ENCODE data around the gene ATP2A2. TPM values are rescaled to one million over a fixed set of nuclear protein-coding genes. Genes with fewer than 3 reads are reported as not detected.

ATP2A2 gene
- total RNA-seq (2021; fragmentation: NEBNext Ultra II Directional; extraction: Animal tissue kit (Norgen Biotek cat#: 25700)), result 271 and 275 TPM in 2 replicates
- 86.1 and 108 TPM in 2 replicates for polyA plus RNA-seq (2011; rRNA removed)
- polyA plus RNA-seq (2011; cell fraction: cytosol; rRNA removed), result 68.1 TPM
- polyA plus RNA-seq (2011; cell fraction: nucleus; rRNA removed), result 223 TPM
- polyA plus RNA-seq (2012, experiment 1 of 2), result 156 to 188 TPM (median 182 TPM) in 4 replicates
- polyA plus RNA-seq (2012, experiment 2 of 2), result 31.3 TPM
- polyA plus RNA-seq (2013, experiment 1 of 2), result 215 TPM
- polyA plus RNA-seq (2013, experiment 2 of 2), result 215 TPM
- polyA minus RNA-seq (2011; rRNA and poly(A)+ RNA removed), result 236 and 249 TPM in 2 replicates
- polyA minus RNA-seq (2011; cell fraction: cytosol; rRNA and poly(A)+ RNA removed), result 106 TPM
- 156 TPM for polyA minus RNA-seq (2011; cell fraction: nucleus; rRNA and poly(A)+ RNA removed)
- long read RNA-seq, experiment 1, full-length matches to known transcripts, result 8 of 242 reads
- long read RNA-seq, experiment 1, partial matches to known transcripts, result 148 of 242 reads
- long read RNA-seq, experiment 1, other reads (novel, unspliced or antisense), result 86 of 242 reads
- long read RNA-seq, experiment 2, partial matches to known transcripts, result 6 of 7 reads
- long read RNA-seq, experiment 2, other reads (novel, unspliced or antisense), result 1 of 7 reads

DNA sequence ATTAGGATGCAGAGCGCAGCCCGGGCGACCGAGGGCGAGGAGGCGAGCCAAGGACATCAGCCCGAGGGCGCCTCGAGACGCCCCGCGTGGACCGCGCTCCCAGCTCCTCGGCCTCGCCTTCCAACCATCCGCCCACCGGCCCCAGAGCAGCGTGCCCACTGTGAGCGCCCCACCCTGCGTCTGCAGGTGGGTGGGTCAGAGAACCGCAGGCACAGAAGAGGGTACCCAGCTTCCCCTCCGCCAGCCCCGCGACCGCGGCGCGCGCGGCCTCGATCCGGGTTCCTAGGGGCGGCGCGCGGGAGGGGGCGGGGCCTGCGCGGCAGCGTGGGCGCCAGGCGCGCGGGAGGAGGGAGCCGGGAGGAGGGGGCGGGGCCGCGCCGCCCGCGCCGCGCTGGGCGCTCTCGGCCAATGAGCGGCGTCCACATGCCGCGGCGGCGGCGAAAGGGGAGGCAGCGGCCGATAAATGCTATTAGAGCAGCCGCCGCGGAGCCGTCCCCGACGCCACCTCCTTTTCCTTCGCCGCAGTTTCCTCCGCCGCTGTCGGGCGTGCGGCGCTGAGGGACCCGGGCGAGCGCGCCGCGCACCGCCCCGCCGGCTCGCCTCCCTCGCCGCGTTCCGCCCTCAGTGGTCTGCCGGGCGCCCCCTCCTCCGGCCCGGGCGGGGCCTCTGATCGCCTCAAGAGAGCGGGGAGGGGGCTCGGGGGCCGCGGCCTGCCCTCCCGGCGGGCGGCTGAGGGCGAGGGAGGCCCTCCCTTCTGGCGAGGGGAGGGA is at the start of gene ATP2A2:
ATP2A2 (plus strand) TSS at position 469 of the 770 bp plus-strand sequence. CDS start 543 bp downstream, outside the sequence.
- Histone ChIP-seq H3K79me2 (ENCODE audit: control insufficient read depth in 1 of 2, insufficient read depth in 2 of 2, low read length in 2 of 2) (peaks cover 24 to 41% of the 10 kb centered on the region in 2 experiments), H2BK120ac (replicated peaks; ENCODE audit: low read depth, low read length) (peak within 1 kb of the TSS; percentile 63), H3K36me3 (ENCODE audit: control insufficient read depth in 2 of 4, insufficient read depth in 4 of 4, low read length in 3 of 4) (peaks cover 0 to 24% (median 4%) of the 10 kb centered on the region in 4 experiments; a peak in 3 of 8 replicates), H3K9me3 (ENCODE audit: insufficient read depth in 2 of 2, low read depth in 1 of 2, low read length in 1 of 2) (no peaks in the 10 kb centered on the region), H2BK12ac (ENCODE audit: low read depth, low read length) (peak within 1 kb of the TSS; percentile 80; the same call in 1 of the 2 replicates), H2BK15ac (ENCODE audit: low read length) (0 out of 2 replicates have a peak within 1 kb of the TSS, but pooled peaks have one; percentile 61), H2BK20ac (ENCODE audit: low read length) (no peak within 1 kb of the TSS), H4K20me1 (replicated peaks in 1 of 2; ENCODE audit: control insufficient read depth in 1 of 2, insufficient read depth in 2 of 2, low read length in 2 of 2) (peaks cover 10 to 18% of the 10 kb centered on the region in 2 experiments), H3K27ac (ENCODE audit: low read depth, low read length) (peak within 1 kb of the TSS; percentile 97), H3K23ac (ENCODE audit: insufficient read length) (peak within 1 kb of the TSS; percentile 53), H3K27me3 (replicated peaks in 1 of 4; ENCODE audit: control insufficient read depth in 3 of 4, extremely low read depth in 1 of 4, insufficient read depth in 3 of 4, low read length in 3 of 4) (peaks cover 0 to 3% (median 1%) of the 10 kb centered on the region in 4 experiments; a peak in 2 of 7 replicates), H2BK5ac (ENCODE audit: low read depth, low read length) (peak within 1 kb of the TSS; percentile 99), H2AFZ (ENCODE audit: low read length) (peak within 1 kb of the TSS; percentile 9; the same call in 1 of the 2 replicates), H2AK5ac (ENCODE audit: low read depth, low read length) (peak within 1 kb of the TSS; percentile 95), H3K79me1 (ENCODE audit: low read depth, low read length) (no peaks in the 10 kb centered on the region; the same call in 1 of the 2 replicates), H3K18ac (ENCODE audit: extremely low read depth, low read length) (peak within 1 kb of the TSS; percentile 99), H3K4me2 (ENCODE audit: insufficient read depth in 1 of 2, low read depth in 2 of 2, low read length in 2 of 2) (peak within 1 kb of the TSS; percentile 81 to 89), H3K4ac (replicated peaks; ENCODE audit: insufficient read length, low read depth, low read length) (peak within 1 kb of the TSS; percentile 100), H4K8ac (ENCODE audit: extremely low read depth, insufficient read depth, low read length) (peak within 1 kb of the TSS; percentile 97), H3K14ac (ENCODE audit: insufficient read length) (peak within 1 kb of the TSS; percentile 37), H3K23me2 (ENCODE audit: low read depth, low read length) (peaks cover 15% of the 10 kb centered on the region), H3K56ac (replicated peaks; ENCODE audit: insufficient read length, low read depth, low read length) (peak within 1 kb of the TSS; percentile 96), H3K9ac (replicated peaks in 1 of 4; ENCODE audit: extremely low read depth in 1 of 4, low read depth in 3 of 4, low read length in 3 of 4) (peak within 1 kb of the TSS; percentile 95 to 99 (median 98)), H3K4me1 (replicated peaks in 1 of 4; ENCODE audit: control insufficient read depth in 3 of 4, insufficient read depth in 4 of 4, low read length in 3 of 4) (peaks cover 4 to 13% (median 8%) of the 10 kb centered on the region in 4 experiments; a peak in 5 of 7 replicates), H3K4me3 (ENCODE audit: extremely low read depth in 1 of 4, insufficient read depth in 2 of 4, low read depth in 3 of 4, low read length in 4 of 4) (peak within 1 kb of the TSS; percentile 91 to 98 (median 94)), H4K5ac (ENCODE audit: insufficient read length, low read depth, low read length) (peak within 1 kb of the TSS; percentile 99), H4K91ac (replicated peaks; ENCODE audit: insufficient read length, low read length) (peak within 1 kb of the TSS; percentile 95)
- DNase-seq (ENCODE audit: low read depth in 1 of 2, low spot score in 2 of 2), result peak in 1 of 2 experiments; percentile 82
- ChIA-PET POLR2A (ENCODE audit: partially characterized antibody) (interaction anchor here (0.5 to 4.5 kb wide), 46 partner anchors 10 to 188 kb away, joined by 3 to 41 read pairs (median 4); partner anchors contain the start of genes FAM216A, GPN3 and IFT81), CTCF (ENCODE audit: partially characterized antibody) (interaction anchor here (1.2 to 1.9 kb wide), 5 partner anchors 11 to 179 kb away, joined by 3 to 9 read pairs (median 5); no protein-coding TSS in a partner anchor)
- no peak for FAIRE-seq
- WGBS, 2 experiments (ENCODE audit: extremely low coverage in 1 of 2, insufficient coverage in 1 of 2, insufficient read length in 1 of 2, insufficient replicate concordance in 2 of 2, low coverage in 1 of 2, low lambda C conversion rate in 2 of 2, missing lambda C conversion rate in 1 of 2), result 2% methylated on average over 72 of the region's 108 CpGs; no CpG with 5 or more reads in 1 of the 2 experiments
- no peak for TF ChIP-seq ZNF274 (IDR thresholded peaks at IDR 0.05; ENCODE audit: borderline replicate concordance, extremely low read depth, low read length)
- TF ChIP-seq ASH2L (IDR thresholded peaks at IDR 0.05; ENCODE audit: low read length), result peak; percentile 23
- TF ChIP-seq SIN3A (conservative IDR thresholded peaks at IDR 0.05 in 1 of 2, IDR thresholded peaks at IDR 0.05 in 1 of 2; ENCODE audit: low read depth in 1 of 2, low read length in 2 of 2), result peak; percentile 12 to 49; a peak in 1 of 4 replicates
